Glutamatergic neuron (in vitro differentiated cells): ENCODE measurements around the gene LIPC. TPM values are rescaled to one million over a fixed set of nuclear protein-coding genes. Genes with fewer than 3 reads are reported as not detected.

Experiments
- DNase-seq: peaks from one replicate; pipeline ENCODE4 v3.0.0; 2022
- H3K27ac Mint-ChIP-seq: one replicate; pipeline ENCODE4 v1.8.0; 2020; ENCODE audit warnings: mild to moderate bottlenecking, mixed read lengths, inconsistent platforms; ENCODE audit not compliant: unreplicated experiment
- H3K27me3 Mint-ChIP-seq: one replicate; pipeline ENCODE4 v1.8.0; 2020; ENCODE audit warnings: mild to moderate bottlenecking, moderate library complexity, mixed read lengths, inconsistent platforms; ENCODE audit not compliant: unreplicated experiment
- H3K36me3 Mint-ChIP-seq: one replicate; pipeline ENCODE4 v1.8.0; 2020; ENCODE audit warnings: mild to moderate bottlenecking, mixed read lengths, inconsistent platforms; ENCODE audit not compliant: unreplicated experiment
- H3K4me1 Mint-ChIP-seq: one replicate; pipeline ENCODE4 v1.8.0; 2020; ENCODE audit warnings: mild to moderate bottlenecking, low read depth, mixed read lengths, inconsistent platforms; ENCODE audit not compliant: unreplicated experiment
- H3K4me3 Mint-ChIP-seq: one replicate; pipeline ENCODE4 v1.8.0; 2020; ENCODE audit warnings: mild to moderate bottlenecking, mixed read lengths, inconsistent platforms; ENCODE audit not compliant: unreplicated experiment
- H3K9me3 Mint-ChIP-seq: one replicate; pipeline ENCODE4 v1.8.0; 2020; ENCODE audit warnings: mild to moderate bottlenecking, moderate library complexity, mixed read lengths, inconsistent platforms; ENCODE audit not compliant: unreplicated experiment
- total RNA-seq: library from RNA; stranded (reverse); fragmentation: NEBNext Ultra II Directional; extraction: Animal tissue kit (Norgen Biotek cat#: 25700); gene quantifications from one replicate; pipeline ENCODE4 v1.2.1, GENCODE V29; 2021; ENCODE audit not compliant: unreplicated experiment
- TF ChIP-seq, protein P1 (sequence below): fragments of 200-600 bp; sonication (generic); IDR thresholded peaks from one replicate; pipeline ENCODE4 v1.5.0; 2021; ENCODE audit not compliant: partially characterized antibody, unreplicated experiment

The LIPC gene
- total RNA-seq, 1 donor from 2014 or later, result not detected

DNA sequence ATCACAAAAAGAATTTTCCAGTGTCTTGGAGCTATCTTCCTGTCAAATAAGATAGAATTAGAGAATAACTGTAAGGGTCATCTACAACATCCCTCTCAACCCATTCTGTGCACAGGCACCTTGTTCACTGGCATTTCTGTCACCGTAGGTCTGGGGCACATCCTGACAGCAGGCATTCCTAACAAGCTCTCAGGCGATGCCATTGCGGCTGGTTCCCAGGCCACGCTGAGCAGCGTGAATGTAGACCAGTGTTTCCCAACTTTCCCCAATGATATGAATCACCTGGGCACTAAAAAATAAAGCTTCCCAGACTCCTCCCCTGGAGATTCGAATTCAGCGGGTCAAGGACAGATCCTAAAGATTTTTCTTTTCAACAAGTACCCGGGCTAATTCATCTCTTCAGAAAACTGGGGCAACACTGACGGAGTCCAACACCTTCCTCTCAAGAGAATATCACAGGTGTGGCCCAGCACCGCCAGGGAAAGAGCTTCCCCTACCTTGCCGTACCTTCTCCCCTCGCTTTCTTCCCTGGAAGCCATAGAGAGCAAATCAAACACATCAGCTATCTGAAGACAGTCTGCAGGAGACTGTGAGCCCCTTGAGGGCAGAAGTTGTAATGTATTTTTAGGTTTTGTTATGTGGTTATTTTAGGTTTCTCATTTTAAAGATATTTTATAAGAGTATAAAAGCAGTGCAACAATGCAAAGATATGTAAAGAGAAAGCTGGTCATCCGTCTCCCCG, 143.4 kb downstream of the LIPC start:
- Mint-ChIP-seq H3K36me3 (peaks cover 4% of the 10 kb centered on the region), H3K4me3 (no peak overlapping the region), H3K9me3 (no peaks in the 10 kb centered on the region), H3K27ac (no peak overlapping the region), H3K4me1 (no peaks in the 10 kb centered on the region), H3K27me3 (peaks cover 2% of the 10 kb centered on the region)
- TF ChIP-seq, protein P1, sequence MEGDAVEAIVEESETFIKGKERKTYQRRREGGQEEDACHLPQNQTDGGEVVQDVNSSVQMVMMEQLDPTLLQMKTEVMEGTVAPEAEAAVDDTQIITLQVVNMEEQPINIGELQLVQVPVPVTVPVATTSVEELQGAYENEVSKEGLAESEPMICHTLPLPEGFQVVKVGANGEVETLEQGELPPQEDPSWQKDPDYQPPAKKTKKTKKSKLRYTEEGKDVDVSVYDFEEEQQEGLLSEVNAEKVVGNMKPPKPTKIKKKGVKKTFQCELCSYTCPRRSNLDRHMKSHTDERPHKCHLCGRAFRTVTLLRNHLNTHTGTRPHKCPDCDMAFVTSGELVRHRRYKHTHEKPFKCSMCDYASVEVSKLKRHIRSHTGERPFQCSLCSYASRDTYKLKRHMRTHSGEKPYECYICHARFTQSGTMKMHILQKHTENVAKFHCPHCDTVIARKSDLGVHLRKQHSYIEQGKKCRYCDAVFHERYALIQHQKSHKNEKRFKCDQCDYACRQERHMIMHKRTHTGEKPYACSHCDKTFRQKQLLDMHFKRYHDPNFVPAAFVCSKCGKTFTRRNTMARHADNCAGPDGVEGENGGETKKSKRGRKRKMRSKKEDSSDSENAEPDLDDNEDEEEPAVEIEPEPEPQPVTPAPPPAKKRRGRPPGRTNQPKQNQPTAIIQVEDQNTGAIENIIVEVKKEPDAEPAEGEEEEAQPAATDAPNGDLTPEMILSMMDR, result no peak
- no peak for DNase-seq

DNA sequence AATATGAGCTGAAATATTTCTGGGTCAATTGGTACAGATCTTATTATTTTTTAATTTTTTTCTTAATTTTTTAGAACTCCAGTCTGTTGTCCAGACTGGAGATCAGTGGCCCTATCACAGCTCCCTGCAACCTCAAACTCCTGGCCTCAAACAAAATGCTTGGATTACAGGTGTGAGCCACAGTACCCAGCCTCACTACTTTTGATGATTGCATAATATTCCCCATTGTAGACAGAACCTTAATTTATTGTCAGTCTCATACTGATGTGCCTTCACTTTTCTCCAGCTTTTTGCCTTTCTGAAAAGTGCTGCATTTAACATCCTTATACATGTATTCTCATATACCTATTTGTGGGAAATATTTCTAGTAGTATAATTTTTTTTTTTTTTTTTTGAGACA, 144.9 kb downstream of the LIPC start:
- DNase-seq, result no peak
- no peak overlapping the region for H3K4me3 Mint-ChIP-seq
- TF ChIP-seq, protein P1, result no peak
- peaks cover 4% of the 10 kb centered on the region for H3K36me3 Mint-ChIP-seq
- H3K27ac Mint-ChIP-seq, result no peak overlapping the region
- H3K4me1 Mint-ChIP-seq, result no peaks in the 10 kb centered on the region
- peaks cover 2% of the 10 kb centered on the region for H3K27me3 Mint-ChIP-seq
- H3K9me3 Mint-ChIP-seq, result no peaks in the 10 kb centered on the region

DNA sequence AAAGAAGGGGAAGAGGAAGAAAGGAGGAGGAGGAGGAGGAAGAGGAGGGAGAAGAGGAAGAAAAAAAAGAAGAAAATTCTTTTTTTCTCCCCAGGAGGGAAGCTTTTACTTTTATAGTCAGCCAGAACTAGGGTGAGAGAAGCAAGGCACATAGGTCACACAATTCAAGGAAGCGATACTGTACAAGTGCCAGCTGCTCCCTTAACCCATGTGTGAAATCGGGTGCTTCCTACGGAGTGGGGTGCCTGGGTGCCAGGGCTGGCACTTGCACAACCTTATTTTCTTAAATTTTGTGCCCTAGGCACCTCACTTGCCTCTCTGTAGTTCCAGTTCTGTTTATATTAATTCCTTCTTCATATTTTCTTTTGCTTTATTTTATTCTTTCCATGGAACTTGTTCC, 150.4 kb downstream of the LIPC start:
- Mint-ChIP-seq H3K4me1 (peaks cover 3% of the 10 kb centered on the region), H3K27ac (no peak overlapping the region), H3K4me3 (no peak overlapping the region), H3K27me3 (no peaks in the 10 kb centered on the region), H3K36me3 (peaks cover 15% of the 10 kb centered on the region), H3K9me3 (peaks cover 2% of the 10 kb centered on the region)
- TF ChIP-seq, protein P1, result no peak
- DNase-seq, result no peak

DNA sequence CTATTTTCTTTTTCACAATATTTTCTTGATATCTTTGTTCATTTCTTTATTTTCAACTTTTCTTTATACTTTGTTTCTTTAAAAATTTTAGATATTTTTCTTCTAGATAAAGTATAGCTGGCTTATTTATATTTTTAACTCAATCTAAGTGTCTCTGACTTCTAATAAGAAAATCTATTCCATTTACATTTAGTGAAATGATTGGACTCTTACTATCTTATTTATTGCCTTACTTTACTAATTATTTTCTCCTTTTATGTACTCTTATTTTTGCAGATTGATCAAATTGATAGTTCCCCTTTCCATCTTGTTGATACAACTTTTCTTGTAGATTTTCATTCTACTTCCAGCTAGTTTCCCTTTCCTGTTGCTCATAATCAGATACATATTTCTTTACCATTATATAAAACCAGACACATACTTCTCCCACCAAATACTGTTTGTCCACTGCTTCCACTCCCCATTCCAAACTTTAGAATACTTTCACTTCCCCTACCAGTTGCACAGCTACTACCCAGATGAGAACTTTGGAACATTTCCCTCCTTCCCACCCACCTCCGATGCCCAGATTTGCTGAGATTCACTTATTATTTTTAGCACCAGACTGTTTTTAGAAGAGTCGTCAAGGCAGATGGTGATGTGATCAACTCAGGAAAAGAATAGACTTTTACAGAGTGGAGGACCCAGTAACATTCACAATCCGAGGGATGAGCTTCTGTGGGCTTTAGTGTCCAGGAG, 151.5 kb downstream of the LIPC start:
- Mint-ChIP-seq H3K27me3 (no peaks in the 10 kb centered on the region), H3K27ac (no peak overlapping the region), H3K36me3 (peaks cover 15% of the 10 kb centered on the region), H3K9me3 (peaks cover 2% of the 10 kb centered on the region), H3K4me1 (peaks cover 3% of the 10 kb centered on the region), H3K4me3 (no peak overlapping the region)
- no peak for DNase-seq
- TF ChIP-seq, protein P1, result no peak
